Stimulated activated CD4-positive, alpha-beta T cell treated with anti-CD3 and anti-CD28 coated beads, Interleukin-4, amount 100 ng/mL, for 48 hours (primary cell): Measurements from ENCODE around the gene MYH11.

ENCODE experiments used
- DNase-seq, 2 donors: peaks; one replicate each; pipeline ENCODE4 v3.0.0-alpha.2; 2020; ENCODE audit warnings: low read depth in 2 of 2

The MYH11 gene

GRCh38 chr16:15777533-15778203 lies 79.2 kb downstream of the MYH11 start:
- DNase-seq = no peak

GRCh38 chr16:15776572-15776971 lies 80.3 kb downstream of the MYH11 start:
- no peak for DNase-seq

- DNase-seq = no peak
These were observed 81.0 kb downstream of the MYH11 start for GRCh38 chr16:15775663-15776304.

- no peak for DNase-seq
These were observed 81.6 kb downstream of the MYH11 start for GRCh38 chr16:15775209-15775608.

GRCh38 chr16:15773968-15774367 lies 82.9 kb downstream of the MYH11 start:
- DNase-seq = no peak

- DNase-seq = no peak
These were observed 84.1 kb downstream of the MYH11 start for GRCh38 chr16:15772579-15773293.

- DNase-seq = no peak
These were observed 85.1 kb downstream of the MYH11 start for GRCh38 chr16:15771694-15772093.

GRCh38 chr16:15770512-15770911 lies 86.3 kb downstream of the MYH11 start:
- DNase-seq = no peak

GRCh38 chr16:15770107-15770506 lies 86.7 kb downstream of the MYH11 start:
- DNase-seq = no peak

- DNase-seq = no peak
These were observed 87.6 kb downstream of the MYH11 start for GRCh38 chr16:15769239-15769638.

GRCh38 chr16:15768201-15768600 lies 88.6 kb downstream of the MYH11 start:
- DNase-seq = no peak

- no peak for DNase-seq
These were observed 89.9 kb downstream of the MYH11 start for GRCh38 chr16:15766918-15767317.

- peak in 1 of 2 donors; percentile 19 for DNase-seq
These were observed 90.9 kb downstream of the MYH11 start for GRCh38 chr16:15765880-15766279.

GRCh38 chr16:15765116-15765515 lies 91.7 kb downstream of the MYH11 start:
- DNase-seq = no peak

- no peak for DNase-seq
These were observed 92.7 kb downstream of the MYH11 start for GRCh38 chr16:15764112-15764511.

- DNase-seq = no peak
These were observed 96.7 kb downstream of the MYH11 start for GRCh38 chr16:15760129-15760528.

GRCh38 chr16:15759070-15759469 lies 97.8 kb downstream of the MYH11 start:
- DNase-seq = no peak

GRCh38 chr16:15757630-15758251 lies 99.1 kb downstream of the MYH11 start:
- no peak for DNase-seq

GRCh38 chr16:15757077-15757386 lies 99.8 kb downstream of the MYH11 start:
- no peak for DNase-seq

GRCh38 chr16:15754821-15755534 lies 101.8 kb downstream of the MYH11 start:
- DNase-seq = no peak

GRCh38 chr16:15752717-15753488 lies 103.9 kb downstream of the MYH11 start:
- DNase-seq = no peak
